IPS-18a (cell line): ENCODE data around the gene PHF13.
"Not testable (repeated sequence)": the region's sequence is repeated elsewhere in the genome, so short reads cannot be mapped to it uniquely, and the experiment has no call there.

Experiments used
- H3K27ac ChIP-seq: one replicate; pipeline ENCODE4 v1.5.1; 2013; ENCODE audit warnings: low read length
- H3K27me3 ChIP-seq: one replicate; pipeline ENCODE4 v1.6.1; 2013; ENCODE audit warnings: mild to moderate bottlenecking, low read length; ENCODE audit not compliant: control insufficient read depth, insufficient read depth
- H3K36me3 ChIP-seq: one replicate; pipeline ENCODE4 v1.6.1; 2013; ENCODE audit warnings: low read depth, low read length; ENCODE audit not compliant: control insufficient read depth
- H3K4me1 ChIP-seq: one replicate; pipeline ENCODE4 v1.6.1; 2013; ENCODE audit warnings: low read depth, low read length; ENCODE audit not compliant: control insufficient read depth
- H3K4me3 ChIP-seq: one replicate; pipeline ENCODE4 v1.5.1; 2013; ENCODE audit warnings: low read length
- H3K9ac ChIP-seq: one replicate; pipeline ENCODE4 v1.6.1; 2013; ENCODE audit warnings: mild to moderate bottlenecking, low read length, moderate library complexity
- H3K9me3 ChIP-seq: one replicate; pipeline ENCODE4 v1.6.1; 2013; ENCODE audit warnings: low read depth, low read length; ENCODE audit not compliant: control insufficient read depth

PHF13 gene

GRCh38 chr1:6638226-6638625 lies 24.7 kb downstream of the PHF13 start:
- no peak overlapping the region for H3K9ac ChIP-seq
- H3K27ac ChIP-seq: no peak overlapping the region
- no peak overlapping the region for H3K4me3 ChIP-seq
- H3K36me3 ChIP-seq: peaks cover 77% of the 10 kb centered on the region
- H3K9me3 ChIP-seq: no peaks in the 10 kb centered on the region
- H3K27me3 ChIP-seq: no peaks in the 10 kb centered on the region
- H3K4me1 ChIP-seq: no peaks in the 10 kb centered on the region

- H3K4me3 ChIP-seq, H3K27ac ChIP-seq, H3K9me3 ChIP-seq, H3K4me1 ChIP-seq, H3K27me3 ChIP-seq, H3K9ac ChIP-seq: not testable (repeated sequence)
- H3K36me3 ChIP-seq: peaks cover 83% of the 10 kb centered on the region
These were observed 27.3 kb downstream of the PHF13 start for GRCh38 chr1:6640867-6641266.

- Histone ChIP-seq H3K9me3 (no peaks in the 10 kb centered on the region), H3K27ac (no peak overlapping the region), H3K4me1 (no peaks in the 10 kb centered on the region), H3K4me3 (no peak overlapping the region), H3K36me3 (peaks cover 44% of the 10 kb centered on the region), H3K27me3 (no peaks in the 10 kb centered on the region), H3K9ac (no peak overlapping the region)
These were observed 31.5 kb downstream of the PHF13 start for GRCh38 chr1:6645018-6645417.

- Histone ChIP-seq H3K27me3 (no peaks in the 10 kb centered on the region), H3K9ac (no peak overlapping the region), H3K4me1 (no peaks in the 10 kb centered on the region), H3K4me3 (no peak overlapping the region), H3K36me3 (peaks cover 42% of the 10 kb centered on the region), H3K9me3 (no peaks in the 10 kb centered on the region), H3K27ac (no peak overlapping the region)
These were observed 33.1 kb downstream of the PHF13 start for GRCh38 chr1:6646499-6647148.

GRCh38 chr1:6648556-6648955 lies 35.0 kb downstream of the PHF13 start:
- Histone ChIP-seq H3K9me3 (no peaks in the 10 kb centered on the region), H3K4me1 (no peaks in the 10 kb centered on the region), H3K27ac (no peak overlapping the region), H3K36me3 (peaks cover 48% of the 10 kb centered on the region), H3K9ac (no peak overlapping the region), H3K27me3 (no peaks in the 10 kb centered on the region), H3K4me3 (no peak overlapping the region)

GRCh38 chr1:6651909-6652308 lies 38.4 kb downstream of the PHF13 start:
- Histone ChIP-seq H3K4me3 (no peak overlapping the region), H3K27ac (no peak overlapping the region), H3K4me1 (no peaks in the 10 kb centered on the region), H3K9me3 (no peaks in the 10 kb centered on the region), H3K27me3 (no peaks in the 10 kb centered on the region), H3K36me3 (peaks cover 33% of the 10 kb centered on the region), H3K9ac (no peak overlapping the region)

- Histone ChIP-seq H3K4me1 (no peaks in the 10 kb centered on the region), H3K36me3 (peaks cover 34% of the 10 kb centered on the region), H3K27ac (no peak overlapping the region), H3K27me3 (no peaks in the 10 kb centered on the region), H3K9ac (no peak overlapping the region), H3K9me3 (no peaks in the 10 kb centered on the region), H3K4me3 (no peak overlapping the region)
These were observed 39.5 kb downstream of the PHF13 start for GRCh38 chr1:6652986-6653385.

- Histone ChIP-seq H3K4me1 (no peaks in the 10 kb centered on the region), H3K9me3 (no peaks in the 10 kb centered on the region), H3K36me3 (peaks cover 36% of the 10 kb centered on the region), H3K4me3 (no peak overlapping the region), H3K27me3 (no peaks in the 10 kb centered on the region), H3K27ac (no peak overlapping the region), H3K9ac (no peak overlapping the region)
These were observed 40.1 kb downstream of the PHF13 start for GRCh38 chr1:6653436-6654290.

GRCh38 chr1:6657138-6657537 lies 43.6 kb downstream of the PHF13 start:
- no peaks in the 10 kb centered on the region for H3K27me3 ChIP-seq
- no peak overlapping the region for H3K4me3 ChIP-seq
- H3K9ac ChIP-seq: no peak overlapping the region
- no peaks in the 10 kb centered on the region for H3K4me1 ChIP-seq
- no peaks in the 10 kb centered on the region for H3K9me3 ChIP-seq
- peaks cover 32% of the 10 kb centered on the region for H3K36me3 ChIP-seq
- no peak overlapping the region for H3K27ac ChIP-seq

GRCh38 chr1:6658359-6659060 lies 45.0 kb downstream of the PHF13 start:
- H3K27ac ChIP-seq: no peak overlapping the region
- H3K9ac ChIP-seq: no peak overlapping the region
- no peaks in the 10 kb centered on the region for H3K27me3 ChIP-seq
- no peak overlapping the region for H3K4me3 ChIP-seq
- no peaks in the 10 kb centered on the region for H3K9me3 ChIP-seq
- H3K4me1 ChIP-seq: no peaks in the 10 kb centered on the region
- peaks cover 21% of the 10 kb centered on the region for H3K36me3 ChIP-seq

GRCh38 chr1:6660415-6661049 lies 47.0 kb downstream of the PHF13 start:
- Histone ChIP-seq H3K4me1 (no peaks in the 10 kb centered on the region), H3K9me3 (no peaks in the 10 kb centered on the region), H3K9ac (no peak overlapping the region), H3K27ac (no peak overlapping the region), H3K4me3 (no peak overlapping the region), H3K27me3 (no peaks in the 10 kb centered on the region), H3K36me3 (peaks cover 23% of the 10 kb centered on the region)
